DOHH2 (cell line): ENCODE data around the gene FOS.

ENCODE experiments used
- H3F3A ChIP-seq: fragments of 200-600 bp; sonication (generic), shearing (Covaris generic); 2 replicates; pipeline ENCODE4 v1.6.0; 2016; ENCODE audit warnings: antibody characterized with exemption, mild to moderate bottlenecking; ENCODE audit not compliant: control insufficient read depth, insufficient read depth
- H3K27ac ChIP-seq: fragments of 200-600 bp; sonication (generic); 2 replicates; pipeline ENCODE4 v1.5.1; 2014; ENCODE audit warnings: low read depth, mild to moderate bottlenecking, low read length, moderate library complexity
- H3K27me3 ChIP-seq: fragments of 200-600 bp; sonication (generic); 2 replicates; pipeline ENCODE4 v1.6.1; 2014; ENCODE audit warnings: mild to moderate bottlenecking, low read length, mixed read lengths; ENCODE audit not compliant: control insufficient read depth
- H3K36me3 ChIP-seq: fragments of 200-600 bp; sonication (generic); 2 replicates; pipeline ENCODE4 v1.6.1; 2014; ENCODE audit warnings: mild to moderate bottlenecking, low read length, moderate library complexity, mixed read lengths; ENCODE audit not compliant: control insufficient read depth
- H3K4me1 ChIP-seq: fragments of 200-600 bp; sonication (generic); 2 replicates; pipeline ENCODE4 v1.6.1; 2014; ENCODE audit warnings: mild to moderate bottlenecking, low read length, mixed read lengths; ENCODE audit not compliant: control insufficient read depth
- H3K4me2 ChIP-seq: fragments of 200-600 bp; sonication (generic); 2 replicates; pipeline ENCODE4 v1.6.0; 2014; ENCODE audit warnings: mild to moderate bottlenecking, low read length, moderate library complexity
- H3K4me3 ChIP-seq: fragments of 200-600 bp; sonication (generic); 2 replicates; pipeline ENCODE4 v1.5.1; 2014; ENCODE audit warnings: mild to moderate bottlenecking, low read length, mixed read lengths
- H3K79me2 ChIP-seq: fragments of 200-600 bp; sonication (generic); 2 replicates; pipeline ENCODE4 v1.6.1; 2014; ENCODE audit warnings: mild to moderate bottlenecking, low read length, mixed read lengths; ENCODE audit not compliant: control insufficient read depth
- H3K9me2 ChIP-seq: fragments of 200-600 bp; sonication (generic); replicated peaks from 2 replicates; pipeline ENCODE4 v1.6.1; 2014; ENCODE audit warnings: mild to moderate bottlenecking, low read length, mixed read lengths; ENCODE audit not compliant: control insufficient read depth
- H3K9me3 ChIP-seq: fragments of 200-600 bp; sonication (generic); 2 replicates; pipeline ENCODE4 v1.6.1; 2014; ENCODE audit warnings: antibody characterized with exemption, low read length, mixed read lengths; ENCODE audit not compliant: control insufficient read depth, insufficient read depth
- H4K20me1 ChIP-seq: fragments of 200-600 bp; sonication (generic); 2 replicates; pipeline ENCODE4 v1.6.0; 2014; ENCODE audit warnings: low read depth, mild to moderate bottlenecking, antibody characterized with exemption, low read length, moderate library complexity; ENCODE audit not compliant: control insufficient read depth, insufficient read depth
- EZH2phosphoT487 ChIP-seq: fragments of 200-600 bp; sonication (generic); IDR thresholded peaks from 2 replicates; pipeline ENCODE4 v1.6.1; 2017; ENCODE audit warnings: borderline replicate concordance, mild to moderate bottlenecking, antibody characterized with exemption, low read length, moderate library complexity, mixed read lengths
- TF ChIP-seq, protein P1 (sequence below): fragments of 200-600 bp; sonication (generic); IDR thresholded peaks from one replicate; pipeline ENCODE4 v1.5.1; 2014; ENCODE audit warnings: antibody characterized with exemption, mild to moderate bottlenecking, low read depth, low read length; ENCODE audit not compliant: poor library complexity, severe bottlenecking

Gene FOS

DNA sequence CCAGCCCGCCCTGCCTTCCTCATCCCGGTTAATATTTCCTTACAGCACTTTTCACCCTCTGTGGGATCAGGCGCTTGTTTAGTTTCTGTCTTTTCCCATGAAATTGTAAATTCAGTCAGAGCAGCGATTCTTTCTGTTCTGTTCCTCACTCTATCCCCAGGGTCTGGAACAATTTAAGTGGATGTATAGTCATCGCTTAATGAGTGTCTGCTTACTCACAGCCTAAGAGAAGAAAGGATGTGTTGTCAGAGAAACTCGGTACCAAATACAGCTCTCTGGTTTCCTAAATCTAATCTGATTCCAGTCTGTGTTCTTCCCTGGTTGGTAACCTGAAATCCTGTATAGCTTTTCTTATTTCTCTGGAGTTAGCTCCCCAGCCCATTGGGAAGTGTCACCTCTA, 44.9 kb downstream of the FOS start:
- TF ChIP-seq, protein P1, sequence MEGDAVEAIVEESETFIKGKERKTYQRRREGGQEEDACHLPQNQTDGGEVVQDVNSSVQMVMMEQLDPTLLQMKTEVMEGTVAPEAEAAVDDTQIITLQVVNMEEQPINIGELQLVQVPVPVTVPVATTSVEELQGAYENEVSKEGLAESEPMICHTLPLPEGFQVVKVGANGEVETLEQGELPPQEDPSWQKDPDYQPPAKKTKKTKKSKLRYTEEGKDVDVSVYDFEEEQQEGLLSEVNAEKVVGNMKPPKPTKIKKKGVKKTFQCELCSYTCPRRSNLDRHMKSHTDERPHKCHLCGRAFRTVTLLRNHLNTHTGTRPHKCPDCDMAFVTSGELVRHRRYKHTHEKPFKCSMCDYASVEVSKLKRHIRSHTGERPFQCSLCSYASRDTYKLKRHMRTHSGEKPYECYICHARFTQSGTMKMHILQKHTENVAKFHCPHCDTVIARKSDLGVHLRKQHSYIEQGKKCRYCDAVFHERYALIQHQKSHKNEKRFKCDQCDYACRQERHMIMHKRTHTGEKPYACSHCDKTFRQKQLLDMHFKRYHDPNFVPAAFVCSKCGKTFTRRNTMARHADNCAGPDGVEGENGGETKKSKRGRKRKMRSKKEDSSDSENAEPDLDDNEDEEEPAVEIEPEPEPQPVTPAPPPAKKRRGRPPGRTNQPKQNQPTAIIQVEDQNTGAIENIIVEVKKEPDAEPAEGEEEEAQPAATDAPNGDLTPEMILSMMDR, result no peak
- Histone ChIP-seq H3F3A (no peaks in the 10 kb centered on the region), H3K4me3 (no peak overlapping the region), H3K4me2 (no peak overlapping the region), H3K27me3 (no peaks in the 10 kb centered on the region; the same call in 1 of the 2 replicates), H3K9me3 (no peaks in the 10 kb centered on the region; the same call in 1 of the 2 replicates), H3K36me3 (no peaks in the 10 kb centered on the region), H3K27ac (no peak overlapping the region), H3K9me2 (no peaks in the 10 kb centered on the region), H4K20me1 (no peaks in the 10 kb centered on the region), H3K79me2 (no peaks in the 10 kb centered on the region), H3K4me1 (no peaks in the 10 kb centered on the region)

DNA sequence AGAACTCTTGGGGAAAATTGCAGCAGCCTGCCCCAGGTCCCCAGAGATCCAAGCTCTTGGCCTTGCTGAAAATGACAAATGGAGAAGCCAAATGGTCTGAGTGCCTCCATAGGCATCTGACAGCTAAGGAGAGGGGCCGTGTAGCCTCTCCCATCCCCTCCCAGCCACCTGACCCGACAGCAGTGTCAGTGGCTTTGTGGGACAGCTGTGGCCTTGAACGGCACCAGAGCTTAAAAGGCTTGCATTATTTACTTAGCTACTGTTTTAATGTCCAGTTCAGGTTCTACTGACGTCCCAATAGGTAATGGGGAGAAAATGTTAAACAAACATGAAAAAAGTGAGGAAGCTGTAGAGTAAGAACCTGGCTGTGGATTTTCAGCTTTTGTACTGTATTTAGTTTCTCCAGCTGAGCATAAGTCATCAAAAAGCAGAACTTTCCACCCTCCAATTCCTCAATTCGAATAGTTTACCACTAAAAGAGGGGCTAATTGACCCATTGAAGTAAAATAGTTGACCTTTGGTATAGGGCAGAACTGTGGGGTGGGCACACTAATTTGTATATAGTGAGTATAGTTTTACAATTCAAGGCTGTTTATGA, 50.0 kb downstream of the FOS start:
- no peaks in the 10 kb centered on the region for H3K9me2 ChIP-seq
- H3F3A ChIP-seq, result no peaks in the 10 kb centered on the region
- H3K27me3 ChIP-seq, result no peaks in the 10 kb centered on the region
- no peak for TF ChIP-seq EZH2phosphoT487
- TF ChIP-seq, protein P1, result no peak
- H3K36me3 ChIP-seq, result no peaks in the 10 kb centered on the region
- H4K20me1 ChIP-seq, result no peaks in the 10 kb centered on the region
- H3K4me2 ChIP-seq, result no peak overlapping the region
- H3K79me2 ChIP-seq, result no peaks in the 10 kb centered on the region
- no peak overlapping the region for H3K27ac ChIP-seq
- H3K9me3 ChIP-seq, result no peaks in the 10 kb centered on the region
- no peak overlapping the region for H3K4me3 ChIP-seq
- H3K4me1 ChIP-seq, result peaks cover 4% of the 10 kb centered on the region

DNA sequence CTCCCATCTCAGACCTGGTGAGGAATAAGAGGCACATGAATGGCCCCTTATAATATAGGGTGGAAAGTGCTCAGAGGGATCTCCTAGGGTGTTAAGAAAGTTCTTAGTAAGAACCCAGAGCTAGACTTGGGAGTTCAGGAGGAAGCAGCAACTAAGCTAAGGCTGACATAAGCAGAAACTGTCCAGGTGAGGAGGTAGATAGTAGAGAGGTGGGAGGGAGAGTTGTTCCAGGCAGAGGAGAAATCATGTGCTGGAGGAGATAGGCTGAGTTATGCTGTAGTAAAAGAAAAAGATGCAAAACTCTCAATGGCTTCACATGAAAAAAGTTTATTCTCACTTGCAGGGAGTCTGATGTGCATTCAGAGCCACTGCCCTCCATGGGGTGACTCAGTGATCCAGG, 50.7 kb downstream of the FOS start:
- Histone ChIP-seq H3K36me3 (no peaks in the 10 kb centered on the region), H3K9me3 (no peaks in the 10 kb centered on the region), H4K20me1 (no peaks in the 10 kb centered on the region), H3K4me1 (peaks cover 11% of the 10 kb centered on the region), H3K9me2 (no peaks in the 10 kb centered on the region), H3K4me2 (no peak overlapping the region), H3F3A (no peaks in the 10 kb centered on the region), H3K79me2 (no peaks in the 10 kb centered on the region), H3K27me3 (no peaks in the 10 kb centered on the region), H3K27ac (no peak overlapping the region), H3K4me3 (no peak overlapping the region)
- TF ChIP-seq, protein P1, result no peak
- no peak for TF ChIP-seq EZH2phosphoT487
